Suprapubic skin (tissue), 4 donors: ENCODE results near the gene MMP2. TPM values are rescaled to one million over a fixed set of nuclear protein-coding genes. Genes with fewer than 3 reads are reported as not detected.
A peak's percentile ranks its signal among the peaks of the same experiment; 100 is the strongest.

Source experiments
- DNase-seq, 2 donors: peaks; one replicate each; pipeline ENCODE4 v3.0.0-alpha.2; 2019; ENCODE audit warnings: low spot score in 2 of 2
- H3K27ac ChIP-seq: fragments of 200-600 bp; sonication (generic); one replicate; pipeline ENCODE4 v1.5.1; 2019
- H3K27me3 ChIP-seq: fragments of 200-600 bp; sonication (generic); one replicate; pipeline ENCODE4 v1.5.1; 2019
- H3K36me3 ChIP-seq: fragments of 200-600 bp; sonication (generic); one replicate; pipeline ENCODE4 v1.5.1; 2019
- H3K4me1 ChIP-seq: fragments of 200-600 bp; sonication (generic); one replicate; pipeline ENCODE4 v1.5.1; 2019
- H3K4me3 ChIP-seq: fragments of 200-600 bp; sonication (generic); one replicate; pipeline ENCODE4 v1.5.1; 2019; ENCODE audit warnings: mild to moderate bottlenecking
- H3K9me3 ChIP-seq: fragments of 200-600 bp; sonication (generic); one replicate; pipeline ENCODE4 v1.5.1; 2019
- CTCF ChIP-seq, 2 donors: fragments of 200-600 bp in 1 of 2; fragments of 450-650 bp in 1 of 2; sonication (generic) in 1 of 2; IDR thresholded peaks; one replicate each; pipeline ENCODE4 v1.5.1; 2016 to 2019; ENCODE audit warnings: antibody characterized with exemption in 2 of 2, mild to moderate bottlenecking in 1 of 2, moderate library complexity in 1 of 2
- EP300 ChIP-seq: sonication (generic); formaldehyde crosslinking; IDR thresholded peaks from one replicate; pipeline ENCODE4 v1.6.1; 2017; ENCODE audit warnings: antibody characterized with exemption
- POLR2A ChIP-seq, 2 donors: fragments of 450-650 bp; IDR thresholded peaks; one replicate each; pipeline ENCODE4 v1.6.1; 2017; ENCODE audit warnings: antibody characterized with exemption in 2 of 2, mild to moderate bottlenecking in 2 of 2, moderate library complexity in 2 of 2
- POLR2AphosphoS5 ChIP-seq, 3 donors: sonication (generic); formaldehyde crosslinking; IDR thresholded peaks; one replicate each; pipeline ENCODE4 v1.6.1; 2017; ENCODE audit warnings: antibody characterized with exemption in 3 of 3
- WGBS: methylation state at CpG from one replicate; pipeline ENCODE4 v1.1.5; 2018; 5-methylcytosine and 5-hydroxymethylcytosine counted together
- total RNA-seq, 4 donors: library from RNA; depleted of rRNA; stranded (reverse); fragments of >200 nt; gene quantifications; one replicate each; pipeline ENCODE4 v1.1.0, GENCODE V29; 2016

MMP2 gene
- total RNA-seq, 4 donors from 2014 or later = 71.4 to 175 (median 120) TPM

GRCh38 chr16:55503726-55504550 is 24.9 kb downstream of the MMP2 start:
- no peak overlapping the region for H3K4me3 ChIP-seq
- no peaks in the 10 kb centered on the region for H3K9me3 ChIP-seq
- no peaks in the 10 kb centered on the region for H3K27me3 ChIP-seq
- no peak for TF ChIP-seq EP300
- TF ChIP-seq POLR2A (IDR thresholded peaks at IDR 0.05) = no peak
- no peak for TF ChIP-seq POLR2AphosphoS5 (IDR thresholded peaks at IDR 0.05)
- TF ChIP-seq CTCF (IDR thresholded peaks at IDR 0.05) = no peak
- H3K27ac ChIP-seq = no peak overlapping the region
- no peak for DNase-seq
- 91% methylated on average over 8 of the region's 8 CpGs for WGBS
- H3K4me1 ChIP-seq = peaks cover 47% of the 10 kb centered on the region
- H3K36me3 ChIP-seq = peaks cover 19% of the 10 kb centered on the region

DNA sequence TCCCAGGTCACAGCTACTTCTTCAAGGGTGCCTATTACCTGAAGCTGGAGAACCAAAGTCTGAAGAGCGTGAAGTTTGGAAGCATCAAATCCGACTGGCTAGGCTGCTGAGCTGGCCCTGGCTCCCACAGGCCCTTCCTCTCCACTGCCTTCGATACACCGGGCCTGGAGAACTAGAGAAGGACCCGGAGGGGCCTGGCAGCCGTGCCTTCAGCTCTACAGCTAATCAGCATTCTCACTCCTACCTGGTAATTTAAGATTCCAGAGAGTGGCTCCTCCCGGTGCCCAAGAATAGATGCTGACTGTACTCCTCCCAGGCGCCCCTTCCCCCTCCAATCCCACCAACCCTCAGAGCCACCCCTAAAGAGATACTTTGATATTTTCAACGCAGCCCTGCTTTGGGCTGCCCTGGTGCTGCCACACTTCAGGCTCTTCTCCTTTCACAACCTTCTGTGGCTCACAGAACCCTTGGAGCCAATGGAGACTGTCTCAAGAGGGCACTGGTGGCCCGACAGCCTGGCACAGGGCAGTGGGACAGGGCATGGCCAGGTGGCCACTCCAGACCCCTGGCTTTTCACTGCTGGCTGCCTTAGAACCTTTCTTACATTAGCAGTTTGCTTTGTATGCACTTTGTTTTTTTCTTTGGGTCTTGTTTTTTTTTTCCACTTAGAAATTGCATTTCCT is 26.5 kb downstream of the MMP2 start:
- WGBS = 85% methylated on average over 10 of the region's 10 CpGs
- H3K36me3 ChIP-seq = peaks cover 19% of the 10 kb centered on the region
- TF ChIP-seq EP300 = no peak
- no peak for TF ChIP-seq CTCF (IDR thresholded peaks at IDR 0.05)
- no peak for TF ChIP-seq POLR2A (IDR thresholded peaks at IDR 0.05)
- H3K4me1 ChIP-seq = peaks cover 41% of the 10 kb centered on the region
- H3K27ac ChIP-seq = no peak overlapping the region
- no peaks in the 10 kb centered on the region for H3K9me3 ChIP-seq
- DNase-seq = no peak
- H3K27me3 ChIP-seq = no peaks in the 10 kb centered on the region
- H3K4me3 ChIP-seq = no peak overlapping the region

DNA sequence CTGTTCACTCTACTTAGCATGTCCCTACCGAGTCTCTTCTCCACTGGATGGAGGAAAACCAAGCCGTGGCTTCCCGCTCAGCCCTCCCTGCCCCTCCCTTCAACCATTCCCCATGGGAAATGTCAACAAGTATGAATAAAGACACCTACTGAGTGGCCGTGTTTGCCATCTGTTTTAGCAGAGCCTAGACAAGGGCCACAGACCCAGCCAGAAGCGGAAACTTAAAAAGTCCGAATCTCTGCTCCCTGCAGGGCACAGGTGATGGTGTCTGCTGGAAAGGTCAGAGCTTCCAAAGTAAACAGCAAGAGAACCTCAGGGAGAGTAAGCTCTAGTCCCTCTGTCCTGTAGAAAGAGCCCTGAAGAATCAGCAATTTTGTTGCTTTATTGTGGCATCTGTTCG is 27.1 kb downstream of the MMP2 start:
- TF ChIP-seq POLR2AphosphoS5 (IDR thresholded peaks at IDR 0.05) = no peak
- Histone ChIP-seq H3K27me3 (no peaks in the 10 kb centered on the region), H3K4me1 (peaks cover 35% of the 10 kb centered on the region), H3K36me3 (peaks cover 19% of the 10 kb centered on the region), H3K9me3 (no peaks in the 10 kb centered on the region), H3K4me3 (no peak overlapping the region), H3K27ac (no peak overlapping the region)
- no peak for DNase-seq
- WGBS = 84% methylated on average over 7 of the region's 7 CpGs

DNA sequence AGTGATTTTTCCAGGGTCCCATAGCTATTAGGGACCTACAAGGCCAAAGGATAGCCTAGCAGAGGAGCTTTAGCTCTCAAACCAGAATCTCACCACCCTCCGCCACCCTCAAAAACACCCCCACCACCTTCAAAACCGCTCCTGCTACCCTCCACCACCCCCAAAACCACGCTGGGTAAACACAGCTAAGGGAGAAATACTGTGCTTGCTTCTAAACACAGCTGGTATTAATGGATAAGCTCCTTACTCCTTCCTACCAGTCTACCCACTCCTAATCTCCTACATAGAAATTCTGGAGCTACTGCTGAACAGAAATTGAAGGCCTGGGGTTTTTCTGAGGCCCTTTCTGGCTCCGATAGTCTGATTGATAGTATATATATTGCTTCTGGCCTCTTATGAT is 27.7 kb downstream of the MMP2 start:
- no peak overlapping the region for H3K27ac ChIP-seq
- WGBS = 81% methylated on average over 4 of the region's 4 CpGs
- peaks cover 29% of the 10 kb centered on the region for H3K4me1 ChIP-seq

GRCh38 chr16:55508271-55508921 is 29.4 kb downstream of the MMP2 start:
- H3K9me3 ChIP-seq = no peaks in the 10 kb centered on the region
- TF ChIP-seq POLR2A (IDR thresholded peaks at IDR 0.05) (no peak), EP300 (no peak), POLR2AphosphoS5 (IDR thresholded peaks at IDR 0.05) (no peak), CTCF (IDR thresholded peaks at IDR 0.05) (no peak)
- peak overlapping the region; percentile 74 for H3K27ac ChIP-seq
- 51% methylated on average over 9 of the region's 9 CpGs for WGBS
- H3K27me3 ChIP-seq = no peaks in the 10 kb centered on the region
- no peak for DNase-seq
- peak overlapping the region; percentile 69 for H3K4me3 ChIP-seq
- H3K4me1 ChIP-seq = peaks cover 15% of the 10 kb centered on the region
- H3K36me3 ChIP-seq = peaks cover 19% of the 10 kb centered on the region

More for the DNA sequence above, 27.7 kb downstream of the MMP2 start:
- Histone ChIP-seq H3K4me3 (no peak overlapping the region), H3K27me3 (no peaks in the 10 kb centered on the region), H3K36me3 (peaks cover 19% of the 10 kb centered on the region), H3K9me3 (no peaks in the 10 kb centered on the region)
- TF ChIP-seq POLR2A (IDR thresholded peaks at IDR 0.05) (no peak), EP300 (no peak)
- DNase-seq = no peak
